MCF 10A (cell line): ENCODE data around the gene SCNN1B. TPM values are rescaled to one million over a fixed set of nuclear protein-coding genes. Genes with fewer than 3 reads are reported as not detected.
A peak's percentile ranks its signal among the peaks of the same experiment; 100 is the strongest.
"Not testable (repeated sequence)": the region's sequence is repeated elsewhere in the genome, so short reads cannot be mapped to it uniquely, and the experiment has no call there.

Source experiments
- BruUV-seq: library from RNA; stranded (reverse); fragments of 400-500 nt; replicated peaks from 2 replicates; lab custom pipeline; 2021; lab: Mats Ljungman, UMichigan
- CTCF ChIA-PET: fragments of 300-600 bp; sonication (Branson Sonifier 250); formaldehyde crosslinking; extraction: SDS; loops from one replicate; lab custom pipeline; 2021; ENCODE audit warnings: antibody characterized with exemption, inconsistent platforms; lab: Yijun Ruan, JAX
- POLR2A ChIA-PET: fragments of 300-600, 350-650 bp; sonication (Branson Sonifier 250); formaldehyde crosslinking; extraction: SDS; loops from one replicate; lab custom pipeline; 2020; ENCODE audit warnings: antibody characterized with exemption, inconsistent platforms; lab: Yijun Ruan, JAX
- DNase-seq: peaks from one replicate; pipeline ENCODE4 v3.0.0-alpha.2; 2018; ENCODE audit not compliant: unreplicated experiment
- H3K27ac Mint-ChIP-seq: one replicate; pipeline ENCODE4 v1.8.0; 2022; ENCODE audit warnings: mild to moderate bottlenecking, low read depth, mixed read lengths; ENCODE audit not compliant: unreplicated experiment
- H3K27me3 Mint-ChIP-seq: one replicate; pipeline ENCODE4 v1.8.0; 2022; ENCODE audit warnings: mixed read lengths; ENCODE audit not compliant: insufficient read depth, unreplicated experiment
- H3K36me3 Mint-ChIP-seq: one replicate; pipeline ENCODE4 v1.8.0; 2022; ENCODE audit warnings: mild to moderate bottlenecking, moderate library complexity, mixed read lengths; ENCODE audit not compliant: insufficient read depth, unreplicated experiment
- H3K4me1 Mint-ChIP-seq: one replicate; pipeline ENCODE4 v1.8.0; 2022; ENCODE audit warnings: mixed read lengths; ENCODE audit not compliant: insufficient read depth, unreplicated experiment
- H3K4me3 Mint-ChIP-seq: one replicate; pipeline ENCODE4 v1.8.0; 2022; ENCODE audit warnings: mild to moderate bottlenecking, moderate library complexity, mixed read lengths; ENCODE audit not compliant: unreplicated experiment
- H3K9me3 Mint-ChIP-seq: one replicate; pipeline ENCODE4 v1.8.0; 2022; ENCODE audit warnings: mixed read lengths; ENCODE audit not compliant: unreplicated experiment
- CTCF ChIP-seq: fragments of 200-600 bp; IDR thresholded peaks from one replicate; pipeline ENCODE4 v1.8.0; 2022; ENCODE audit warnings: antibody characterized with exemption, mild to moderate bottlenecking; ENCODE audit not compliant: unreplicated experiment
- intact Hi-C: fragments of 100-400 bp; cut with micrococcal nuclease; formaldehyde crosslinking; loops from 2 replicates; pipeline ENCODE4 v1.14.1; 2022
- total RNA-seq: library from RNA; stranded (reverse); gene quantifications from 2 replicates; pipeline ENCODE4 v1.2.3, GENCODE V29; 2022

Gene SCNN1B
- total RNA-seq, 1 experiment from 2014 or later, result 12.5 TPM

- Mint-ChIP-seq H3K27me3 (no peaks in the 10 kb centered on the region), H3K27ac (peak overlapping the region; percentile 76), H3K9me3 (no peaks in the 10 kb centered on the region), H3K36me3 (peaks cover 27% of the 10 kb centered on the region), H3K4me3 (no peak overlapping the region), H3K4me1 (peaks cover 36% of the 10 kb centered on the region)
- no TSS peak for BruUV-seq
- POLR2A ChIA-PET, result interaction anchor here (0.6 to 6.4 kb wide), 8 partner anchors 10 to 137 kb away, joined by 3 to 84 read pairs (median 21); no protein-coding TSS in a partner anchor
- DNase-seq, result no peak
- no peak for TF ChIP-seq CTCF
- CTCF ChIA-PET, result interaction anchor here (1.7 kb wide), 1 partner anchor 30 kb away, joined by 4 read pairs; no protein-coding TSS in a partner anchor
- intact Hi-C loops, result no loop called here
Measured at GRCh38 chr16:23394141-23394831, 92.2 kb downstream of the SCNN1B start.

- Mint-ChIP-seq H3K36me3 (peaks cover 26% of the 10 kb centered on the region), H3K27ac (no peak overlapping the region), H3K9me3 (no peaks in the 10 kb centered on the region), H3K27me3 (no peaks in the 10 kb centered on the region), H3K4me1 (peaks cover 31% of the 10 kb centered on the region), H3K4me3 (no peak overlapping the region)
- ChIA-PET CTCF (interaction anchor here (1.4 to 1.7 kb wide), 2 partner anchors 29 to 39 kb away, joined by 4 to 5 read pairs; no protein-coding TSS in a partner anchor), POLR2A (interaction anchor here (0.7 to 6.4 kb wide), 2 partner anchors 29 to 86 kb away, joined by 4 to 84 read pairs; no protein-coding TSS in a partner anchor)
- DNase-seq, result no peak
- no TSS peak for BruUV-seq
- no peak for TF ChIP-seq CTCF
- intact Hi-C loops, result no loop called here
Measured at GRCh38 chr16:23395732-23396131, 93.6 kb downstream of the SCNN1B start.

- peaks cover 39% of the 10 kb centered on the region for H3K36me3 Mint-ChIP-seq
- no peaks in the 10 kb centered on the region for H3K9me3 Mint-ChIP-seq
- DNase-seq, result no peak
- H3K27ac Mint-ChIP-seq, result peak overlapping the region; percentile 75
- H3K27me3 Mint-ChIP-seq, result no peaks in the 10 kb centered on the region
- peaks cover 14% of the 10 kb centered on the region for H3K4me1 Mint-ChIP-seq
- POLR2A ChIA-PET, result no interaction called here
- TF ChIP-seq CTCF, result no peak
- CTCF ChIA-PET, result interaction anchor here (0.5 to 0.6 kb wide), 2 partner anchors 228 to 1267 kb away, joined by 3 to 8 read pairs; no protein-coding TSS in a partner anchor
- no TSS peak for BruUV-seq
- intact Hi-C loops, result no loop called here
- no peak overlapping the region for H3K4me3 Mint-ChIP-seq
Measured at GRCh38 chr16:23397464-23397863, 95.4 kb downstream of the SCNN1B start.

GRCh38 chr16:23398987-23399805 lies 97.1 kb downstream of the SCNN1B start:
- ChIA-PET POLR2A (interaction anchor here (0.6 to 1.1 kb wide), 3 partner anchors 12 to 115 kb away, joined by 3 to 4 read pairs (median 4); no protein-coding TSS in a partner anchor), CTCF (interaction anchor here (0.6 to 0.7 kb wide), 2 partner anchors 23 to 90 kb away, joined by 3 to 4 read pairs; no protein-coding TSS in a partner anchor)
- Mint-ChIP-seq H3K27me3 (no peaks in the 10 kb centered on the region), H3K9me3 (no peaks in the 10 kb centered on the region), H3K36me3 (peaks cover 50% of the 10 kb centered on the region), H3K4me3 (no peak overlapping the region), H3K4me1 (peaks cover 4% of the 10 kb centered on the region), H3K27ac (no peak overlapping the region)
- no TSS peak for BruUV-seq
- intact Hi-C loops, result no loop called here
- no peak for TF ChIP-seq CTCF
- DNase-seq, result no peak

- intact Hi-C loops, result not testable (repeated sequence)
Measured at GRCh38 chr16:23400447-23400846, 98.3 kb downstream of the SCNN1B start.

More at GRCh38 chr16:23400447-23400846, 98.3 kb downstream of the SCNN1B start:
- H3K4me3 Mint-ChIP-seq, DNase-seq, POLR2A ChIA-PET, H3K4me1 Mint-ChIP-seq, H3K27me3 Mint-ChIP-seq, BruUV-seq, H3K9me3 Mint-ChIP-seq: not testable (repeated sequence)
- Mint-ChIP-seq H3K36me3 (peaks cover 58% of the 10 kb centered on the region), H3K27ac (peak overlapping the region; percentile 49)
- CTCF ChIA-PET, result interaction anchor here (0.6 kb wide), 1 partner anchor 123 kb away, joined by 3 read pairs; no protein-coding TSS in a partner anchor
